Activated CD8-positive, alpha-beta memory T cell treated with anti-CD3 and anti-CD28 coated beads, Interleukin-2, amount 50 U/mL, for 1 hour (primary cell): ENCODE data around the gene F10.

Experiments
- DNase-seq: peaks from one replicate; pipeline ENCODE4 v3.0.0-alpha.2; 2020; ENCODE audit errors: extremely low read depth

The F10 gene

DNA sequence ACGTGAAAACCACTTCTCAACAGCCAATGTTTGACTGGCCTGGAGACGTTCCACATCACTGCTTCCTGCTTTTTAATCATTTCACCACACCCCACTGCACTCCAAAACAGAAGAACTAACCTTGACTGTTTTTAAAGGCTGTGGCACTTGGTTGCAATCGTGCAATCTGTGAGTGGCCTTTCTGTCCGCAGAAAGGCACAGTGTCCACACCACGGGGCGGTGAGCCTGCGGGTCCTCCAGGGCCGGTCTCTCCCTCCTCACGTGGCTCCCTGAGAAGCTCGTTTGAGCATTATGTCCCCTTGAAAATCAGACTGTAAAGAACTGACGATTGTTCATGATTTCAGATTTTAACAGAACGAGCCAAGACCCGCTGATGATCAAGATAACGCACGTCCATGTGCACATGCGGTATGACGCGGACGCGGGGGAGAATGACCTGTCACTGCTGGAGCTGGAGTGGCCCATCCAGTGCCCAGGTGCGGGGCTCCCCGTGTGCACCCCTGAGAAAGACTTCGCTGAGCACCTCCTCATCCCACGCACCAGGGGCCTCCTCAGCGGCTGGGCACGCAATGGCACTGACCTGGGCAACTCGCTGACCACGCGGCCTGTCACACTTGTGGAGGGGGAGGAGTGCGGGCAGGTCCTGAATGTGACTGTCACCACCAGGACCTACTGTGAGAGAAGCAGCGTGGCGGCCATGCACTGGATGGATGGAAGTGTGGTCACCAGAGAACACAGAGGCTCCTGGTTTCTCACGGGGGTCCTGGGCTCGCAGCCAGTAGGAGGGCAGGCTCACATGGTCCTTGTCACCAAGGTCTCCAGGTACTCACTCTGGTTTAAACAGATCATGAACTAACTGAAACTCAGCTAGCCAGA lies 48.9 kb downstream of the F10 start:
- DNase-seq, result no peak

DNA sequence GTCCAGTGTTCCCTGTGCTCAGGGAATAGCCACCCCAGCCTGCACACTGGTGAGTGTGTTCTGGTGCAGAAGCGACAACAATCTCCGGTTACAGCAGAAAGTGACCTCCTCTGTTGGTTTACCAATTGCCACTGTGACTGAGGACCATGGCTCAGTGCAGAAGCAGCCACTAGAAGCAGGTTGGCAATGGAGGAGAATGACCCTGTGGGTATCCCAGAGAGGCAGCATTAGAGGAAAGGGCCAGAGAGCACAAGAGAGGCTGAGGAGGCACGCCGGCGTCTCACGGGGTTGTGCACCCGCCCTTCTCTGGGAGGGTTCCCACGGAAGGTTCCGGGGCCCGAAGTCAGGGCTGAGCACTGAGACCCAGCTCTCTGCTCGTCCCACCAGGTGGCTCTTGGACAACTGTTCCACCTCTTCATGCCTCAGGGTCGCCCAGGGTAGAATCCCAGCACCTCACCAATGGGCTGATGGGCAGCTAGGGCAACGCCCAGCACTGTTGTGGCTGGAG lies 49.9 kb downstream of the F10 start:
- DNase-seq, result no peak

DNA sequence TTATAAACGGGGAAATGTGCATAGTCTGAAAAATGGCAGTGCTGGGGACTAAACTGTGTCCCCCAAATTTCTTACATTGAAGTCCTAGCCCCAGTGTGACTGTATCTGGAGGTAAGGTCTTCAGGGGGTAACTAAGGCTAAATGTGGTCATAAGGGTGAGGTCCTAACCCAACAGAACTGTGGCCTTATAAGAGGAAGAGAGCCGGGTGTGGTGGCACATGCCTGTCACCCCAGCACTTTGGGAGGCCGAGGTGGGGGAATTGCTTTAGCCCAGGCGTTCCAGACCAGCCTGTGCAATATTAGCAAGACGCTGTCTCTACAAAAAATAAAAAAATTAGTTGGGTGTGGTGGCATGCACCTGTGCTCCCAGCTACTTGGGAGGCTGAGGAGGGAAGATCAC lies 53.7 kb downstream of the F10 start:
- DNase-seq, result peak; percentile 42

DNA sequence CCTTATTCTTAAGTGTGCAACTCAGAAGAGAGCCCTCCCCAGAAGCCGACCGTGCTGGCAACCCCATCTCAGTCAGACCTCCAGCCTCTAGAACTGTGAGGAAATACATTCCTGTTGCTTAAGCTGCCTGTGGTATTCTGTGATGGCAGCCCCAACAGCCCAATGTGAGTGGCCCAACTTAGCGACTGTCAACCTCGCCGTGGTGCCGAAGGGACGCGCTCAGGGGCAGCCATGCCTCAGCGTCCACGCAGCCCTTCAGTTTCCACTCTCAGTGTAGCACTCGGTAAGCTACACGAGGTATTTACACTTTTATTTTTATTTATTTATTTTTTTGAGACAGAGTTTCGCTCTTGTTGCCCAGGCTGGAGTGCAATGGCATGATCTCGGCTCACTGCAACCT lies 54.2 kb downstream of the F10 start:
- no peak for DNase-seq

DNA sequence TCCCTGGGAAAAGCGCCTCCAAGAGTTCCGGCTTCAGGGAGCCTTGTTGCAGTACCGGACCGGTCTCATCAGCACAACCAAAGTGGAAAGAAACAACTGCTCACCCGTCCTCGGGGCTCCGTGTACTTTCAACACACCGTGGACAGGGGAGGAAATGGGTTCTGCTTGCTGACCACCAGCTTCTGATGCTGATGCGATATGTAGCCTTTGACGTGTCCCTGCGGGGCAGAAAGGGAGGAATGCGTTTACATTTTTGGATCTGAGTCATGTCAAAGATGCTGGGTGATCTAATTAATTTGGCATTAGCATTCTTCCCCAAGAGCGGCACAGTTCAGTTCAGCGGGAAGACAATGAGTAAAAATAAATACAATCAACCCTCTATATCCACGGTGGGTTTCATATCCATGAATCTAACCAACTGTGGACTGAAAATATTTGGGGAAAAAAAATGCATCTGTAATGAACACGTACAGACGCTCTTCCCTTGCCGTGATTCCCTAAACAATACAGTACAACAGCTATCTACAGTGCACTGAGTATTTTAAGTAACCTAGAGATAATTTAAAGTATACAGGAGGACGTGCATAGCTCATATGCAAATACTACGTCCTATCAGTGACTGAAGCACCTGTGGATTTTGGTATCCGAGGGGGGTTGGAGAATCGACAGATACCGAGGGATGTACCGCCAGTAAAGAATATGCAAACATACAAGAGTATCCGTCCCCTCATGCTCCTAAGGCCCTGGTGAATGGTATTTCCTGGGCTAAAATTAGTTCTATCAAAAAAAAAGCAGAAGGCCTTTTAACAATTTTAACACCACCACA lies 55.7 kb downstream of the F10 start:
- DNase-seq, result no peak

DNA sequence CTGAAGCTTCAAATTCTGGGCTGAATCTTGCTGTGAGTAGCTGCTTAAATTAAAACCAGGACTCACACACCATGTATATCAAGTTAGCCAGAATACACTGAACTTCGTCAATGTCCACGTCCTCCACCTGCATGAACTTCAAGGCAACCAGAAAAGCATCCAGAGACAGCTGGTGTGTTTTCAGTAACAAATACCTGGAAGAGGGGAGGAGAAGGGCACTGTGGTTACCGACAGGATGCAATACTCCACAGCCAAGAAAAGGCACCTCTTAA lies 56.2 kb downstream of the F10 start:
- DNase-seq, result no peak

DNA sequence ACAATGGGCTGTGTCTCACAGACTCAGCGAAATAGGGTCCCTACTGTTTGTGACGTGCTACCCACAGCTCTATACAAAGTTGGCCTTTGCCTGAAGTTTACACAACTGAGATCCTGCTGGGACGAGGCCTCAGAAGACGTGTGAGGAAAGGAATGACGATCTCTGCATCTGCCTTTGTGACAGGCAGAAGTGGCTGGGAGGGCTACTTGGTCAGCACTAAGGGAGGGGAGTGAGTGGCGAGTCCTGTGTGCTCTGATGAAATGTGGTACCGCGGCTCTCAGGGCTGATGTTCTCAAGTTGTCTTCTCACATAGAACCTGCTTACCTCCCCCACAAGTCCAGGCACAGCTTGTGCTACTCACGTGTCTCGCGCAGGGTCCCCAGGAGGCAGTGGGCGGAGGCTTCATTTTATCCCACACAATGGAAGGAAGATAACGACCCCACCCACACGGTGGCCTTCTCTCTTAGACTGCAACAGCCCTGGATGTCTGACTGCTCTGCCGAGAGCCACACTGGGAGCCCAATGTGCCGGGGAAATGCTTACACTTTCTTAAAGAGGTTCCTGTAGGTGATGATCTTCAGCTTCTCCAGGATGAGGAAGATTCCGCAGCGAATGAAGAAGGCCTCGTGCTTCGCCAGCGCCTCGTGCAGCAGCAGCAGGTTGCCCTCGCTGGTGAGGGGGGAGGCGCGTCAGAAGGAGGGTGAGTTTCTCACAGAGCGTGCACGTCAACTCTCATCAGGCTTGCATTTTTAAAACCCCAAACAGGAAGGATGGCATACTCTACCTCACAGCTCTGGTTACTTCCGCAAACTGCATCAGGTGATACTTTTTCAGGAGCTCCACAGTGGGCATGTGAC lies 57.0 kb downstream of the F10 start:
- no peak for DNase-seq

DNA sequence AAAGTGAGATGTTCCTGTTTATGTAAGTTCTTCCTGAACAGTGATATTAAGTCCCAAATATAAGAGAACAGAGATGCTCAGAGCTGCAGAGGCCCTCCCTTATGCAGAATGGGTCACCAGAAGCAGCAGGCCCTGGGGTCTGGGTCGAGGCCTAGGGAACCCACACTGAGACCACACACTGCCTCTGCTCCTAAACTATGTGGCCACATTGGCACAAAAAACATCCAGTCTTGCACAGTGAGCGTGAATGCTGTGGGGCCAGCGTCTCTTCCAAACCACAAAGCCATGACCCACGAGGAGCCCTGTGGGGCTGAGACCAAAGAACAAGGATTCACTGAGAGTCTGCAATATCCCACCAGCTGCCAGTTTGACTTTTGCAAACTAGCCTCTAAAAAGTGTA lies 59.4 kb downstream of the F10 start:
- no peak for DNase-seq

DNA sequence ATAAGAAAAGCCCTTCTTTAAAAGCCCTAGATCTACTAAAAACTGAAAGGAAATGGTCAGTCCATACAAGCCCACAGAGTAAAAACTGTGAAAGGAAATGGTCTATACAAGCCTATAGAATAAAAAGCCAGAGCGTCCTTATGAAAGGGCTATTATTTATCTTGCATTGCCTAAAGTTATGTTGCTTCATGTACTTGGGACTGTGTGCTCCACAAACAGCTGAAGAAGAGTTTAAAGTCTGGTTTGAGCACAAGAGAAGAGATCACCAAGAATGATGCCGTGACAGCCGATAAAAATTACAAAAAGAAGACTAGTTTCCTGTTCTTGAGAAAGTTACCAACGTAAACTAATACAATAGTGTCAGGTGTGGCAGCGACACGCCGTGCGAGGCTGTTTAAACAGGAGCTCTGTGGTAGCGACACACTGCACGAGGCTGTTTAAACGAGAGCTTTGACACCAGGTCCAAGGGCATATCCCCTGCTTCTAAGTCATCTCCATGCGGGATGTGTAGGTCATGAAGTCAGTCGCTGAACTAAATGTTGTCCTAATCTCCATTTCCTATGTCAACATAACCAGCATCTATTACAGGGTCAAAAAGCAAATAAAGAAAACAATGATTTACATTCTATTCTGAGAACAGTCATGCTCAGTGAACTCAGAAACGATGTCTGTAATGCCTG lies 61.0 kb downstream of the F10 start:
- no peak for DNase-seq

DNA sequence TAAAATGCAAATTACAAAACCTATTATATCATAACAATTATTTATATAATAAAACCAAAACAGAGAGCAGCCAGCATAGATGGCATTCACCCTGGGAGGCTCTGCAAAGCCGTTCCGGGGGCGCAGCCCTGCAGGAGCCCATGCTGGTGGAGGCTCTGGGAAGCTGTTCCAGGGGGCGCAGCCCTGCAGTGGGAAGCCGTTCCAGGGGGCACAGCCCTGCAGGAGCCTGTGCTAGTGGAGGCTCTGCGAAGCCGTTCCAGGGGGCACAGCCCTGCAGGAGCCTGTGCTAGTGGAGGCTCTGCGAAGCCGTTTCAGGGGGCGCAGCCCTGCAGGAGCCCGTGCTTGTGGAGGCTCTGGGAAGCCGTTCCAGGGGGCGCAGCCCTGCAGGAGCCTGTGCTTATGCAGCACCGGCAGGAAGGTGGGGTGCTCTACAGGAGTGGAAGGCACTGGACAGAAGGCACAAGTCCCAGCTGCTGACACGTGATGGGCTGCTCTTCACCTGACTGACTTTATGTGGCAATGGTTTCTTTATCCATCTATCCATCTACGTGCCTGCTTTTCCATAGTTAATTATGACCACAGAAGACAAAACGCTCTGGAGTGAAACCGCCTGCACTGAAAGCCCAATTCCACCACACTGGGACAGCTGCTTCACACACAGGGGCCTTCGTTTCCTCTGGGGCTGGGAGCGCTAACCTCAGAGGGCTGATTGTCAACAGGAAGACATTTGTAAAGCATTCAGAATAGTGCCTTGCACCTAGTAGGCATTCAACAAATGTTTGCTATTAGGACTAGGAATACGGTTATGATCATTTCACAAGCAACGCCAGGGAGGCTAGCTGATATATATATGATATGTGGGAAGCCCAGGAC lies 62.2 kb downstream of the F10 start:
- DNase-seq, result peak; percentile 17

DNA sequence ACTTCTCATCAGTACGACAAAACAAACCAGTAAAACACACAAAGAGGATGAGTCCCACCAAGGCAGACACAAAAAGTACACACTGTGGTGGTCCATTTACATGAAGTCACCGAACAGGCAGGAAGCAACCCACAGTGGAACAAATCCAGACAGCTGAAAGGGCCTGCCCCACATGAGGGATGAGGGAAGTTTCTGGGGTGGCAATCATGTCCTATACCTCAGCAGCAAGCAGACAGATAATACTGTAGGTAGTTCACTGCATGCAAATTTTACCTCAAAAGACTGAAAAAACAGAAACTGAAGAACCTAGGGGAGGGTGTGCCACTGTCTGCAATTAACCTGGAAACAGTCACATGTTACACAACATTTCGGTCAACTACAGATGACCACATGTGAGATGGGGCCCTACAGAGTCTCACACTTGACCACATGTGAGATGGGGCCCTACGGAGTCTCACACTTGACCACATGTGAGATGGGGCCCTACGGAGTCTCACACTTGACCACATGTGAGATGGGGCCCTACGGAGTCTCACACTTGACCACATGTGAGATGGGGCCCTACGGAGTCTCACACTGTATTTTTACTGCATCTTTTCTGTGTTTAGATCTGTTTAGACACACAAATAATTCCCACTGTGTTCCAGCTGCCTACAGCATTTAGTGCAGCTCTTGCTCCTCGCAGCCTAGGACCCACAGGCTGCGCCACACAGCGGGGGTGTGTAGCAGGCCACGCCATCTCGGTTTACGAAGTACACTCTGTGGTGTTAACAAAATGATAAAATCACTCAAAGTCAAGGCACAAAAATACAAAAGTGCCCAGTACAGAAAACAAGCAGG lies 63.7 kb downstream of the F10 start:
- DNase-seq, result no peak

DNA sequence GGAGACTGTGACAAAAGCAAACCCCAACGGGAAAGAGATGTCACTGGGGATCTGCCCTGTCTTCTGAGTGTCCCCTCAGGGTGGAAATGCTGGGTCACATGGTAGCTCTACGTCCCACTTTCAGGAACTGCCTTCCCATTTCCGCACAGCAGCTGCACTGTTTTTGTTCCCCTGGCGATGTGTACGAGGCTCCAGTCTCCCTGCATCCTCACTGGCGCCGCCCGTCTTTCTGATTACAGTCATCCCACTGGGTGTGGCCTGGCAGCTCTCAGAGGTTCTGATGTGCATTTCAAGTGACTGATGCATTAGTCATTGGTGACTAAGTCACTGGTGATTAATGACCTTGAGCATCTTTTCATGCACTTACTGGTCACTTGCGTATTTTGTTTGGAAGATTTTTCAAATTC lies 64.7 kb downstream of the F10 start:
- no peak for DNase-seq

DNA sequence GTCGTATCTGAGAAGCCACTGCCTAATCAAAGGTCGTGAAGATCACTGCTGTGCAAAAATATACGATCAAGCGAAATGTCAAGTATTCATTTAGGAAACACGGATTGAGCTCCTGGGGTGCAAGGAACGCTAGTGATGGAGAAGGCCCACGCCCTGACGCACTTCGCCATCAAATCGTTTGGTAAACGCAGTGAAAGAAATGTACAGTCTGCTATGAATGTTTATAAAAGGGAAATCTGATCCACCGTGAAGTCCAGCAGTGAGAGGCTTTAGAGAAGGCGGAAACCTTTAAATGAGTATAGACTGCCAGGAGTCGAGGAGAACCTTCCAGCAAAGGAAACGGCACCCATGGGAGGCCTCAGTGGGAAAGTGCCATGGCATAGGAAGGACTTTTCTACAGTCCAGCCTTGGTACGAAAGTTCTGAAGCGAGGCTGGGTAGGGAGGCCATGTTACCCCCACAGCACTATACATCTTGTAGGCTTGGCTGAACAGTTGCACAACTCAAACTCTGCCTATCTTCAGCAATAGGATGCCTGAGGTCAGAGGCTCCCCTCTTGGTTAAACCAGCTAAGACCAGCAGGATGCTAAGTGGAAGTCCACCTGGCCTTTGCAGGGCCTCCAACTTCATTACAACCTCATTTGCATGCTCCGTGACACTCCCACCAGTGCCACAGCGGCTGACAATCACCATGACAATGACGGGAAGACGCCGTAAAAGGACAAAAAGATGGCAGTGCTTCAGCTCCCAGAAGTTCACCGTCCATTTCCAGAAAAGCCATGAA lies 65.5 kb downstream of the F10 start:
- DNase-seq, result no peak

DNA sequence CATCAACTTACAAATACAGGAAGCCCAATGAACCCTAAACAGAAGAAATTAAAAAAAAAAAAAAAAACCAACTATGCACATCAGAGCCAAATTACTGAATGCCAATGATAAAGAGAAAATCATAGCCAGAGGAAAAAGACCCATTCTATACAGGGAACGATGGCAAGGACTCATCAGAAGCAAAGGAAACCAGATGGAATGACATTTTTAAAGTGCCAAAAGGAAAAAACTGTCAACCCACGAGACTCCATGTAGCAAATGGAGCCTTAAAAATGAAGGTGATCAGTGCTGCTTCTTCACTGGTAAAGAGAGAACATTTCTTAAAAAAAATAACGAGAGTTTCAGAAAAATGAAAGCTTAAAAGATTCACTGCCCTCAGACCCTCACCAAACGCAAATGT lies 67.6 kb downstream of the F10 start:
- no peak for DNase-seq

DNA sequence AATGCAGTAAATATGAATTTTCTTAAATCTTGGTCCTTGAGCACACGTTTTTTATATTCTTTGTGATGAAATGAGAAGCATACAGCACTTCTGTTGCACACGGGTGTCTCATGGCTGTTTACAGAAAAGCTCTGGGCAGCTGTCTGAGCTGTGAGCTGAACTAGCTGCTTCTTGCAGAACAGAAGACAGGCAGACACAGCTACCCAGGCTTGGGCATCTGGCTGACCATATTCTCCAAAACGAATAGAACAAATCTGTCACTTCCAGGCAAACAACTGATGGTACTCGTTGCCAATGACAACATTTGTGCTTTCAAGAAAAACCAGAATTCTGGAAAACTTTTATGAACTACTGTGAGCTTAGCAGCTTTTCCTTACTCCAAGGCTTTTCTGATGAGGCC lies 69.7 kb downstream of the F10 start:
- DNase-seq, result no peak

DNA sequence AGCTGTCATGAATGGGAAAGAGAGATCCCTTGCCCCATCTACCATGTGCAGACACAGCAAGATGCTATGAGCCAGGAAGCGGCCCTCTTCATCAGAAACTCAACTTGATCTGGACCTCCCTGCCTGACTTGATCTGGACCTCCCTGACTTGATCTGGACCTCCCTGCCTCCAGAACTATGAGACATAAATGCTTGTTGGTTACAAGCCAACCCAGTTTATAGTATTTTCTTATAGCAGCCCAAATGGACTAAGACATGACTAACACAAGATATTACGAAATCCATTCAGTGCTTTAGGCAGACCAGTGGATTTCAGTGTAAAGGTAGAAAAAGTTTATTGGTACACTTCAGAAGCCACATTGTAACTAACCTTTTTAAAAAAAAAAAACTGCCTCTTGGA lies 70.3 kb downstream of the F10 start:
- no peak for DNase-seq

DNA sequence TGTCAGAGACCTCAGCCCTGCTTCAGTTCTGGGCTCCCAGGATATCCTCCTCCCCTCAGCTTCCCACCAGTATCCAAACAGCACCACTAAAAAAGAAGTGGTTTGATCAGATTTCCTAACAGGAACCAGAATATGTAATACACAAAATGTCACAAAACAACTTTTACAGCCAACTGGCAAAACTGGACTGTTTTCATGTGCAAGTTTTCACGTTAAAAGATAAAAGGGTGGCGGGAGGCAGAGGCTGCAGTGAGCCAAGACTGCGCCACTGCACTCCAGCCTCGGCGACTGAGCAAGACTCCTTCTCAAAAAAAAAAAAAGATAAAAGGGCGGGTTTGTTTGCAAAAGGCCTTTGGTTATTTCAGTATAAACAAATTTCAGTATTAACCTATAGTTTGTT lies 72.8 kb downstream of the F10 start:
- DNase-seq, result no peak

DNA sequence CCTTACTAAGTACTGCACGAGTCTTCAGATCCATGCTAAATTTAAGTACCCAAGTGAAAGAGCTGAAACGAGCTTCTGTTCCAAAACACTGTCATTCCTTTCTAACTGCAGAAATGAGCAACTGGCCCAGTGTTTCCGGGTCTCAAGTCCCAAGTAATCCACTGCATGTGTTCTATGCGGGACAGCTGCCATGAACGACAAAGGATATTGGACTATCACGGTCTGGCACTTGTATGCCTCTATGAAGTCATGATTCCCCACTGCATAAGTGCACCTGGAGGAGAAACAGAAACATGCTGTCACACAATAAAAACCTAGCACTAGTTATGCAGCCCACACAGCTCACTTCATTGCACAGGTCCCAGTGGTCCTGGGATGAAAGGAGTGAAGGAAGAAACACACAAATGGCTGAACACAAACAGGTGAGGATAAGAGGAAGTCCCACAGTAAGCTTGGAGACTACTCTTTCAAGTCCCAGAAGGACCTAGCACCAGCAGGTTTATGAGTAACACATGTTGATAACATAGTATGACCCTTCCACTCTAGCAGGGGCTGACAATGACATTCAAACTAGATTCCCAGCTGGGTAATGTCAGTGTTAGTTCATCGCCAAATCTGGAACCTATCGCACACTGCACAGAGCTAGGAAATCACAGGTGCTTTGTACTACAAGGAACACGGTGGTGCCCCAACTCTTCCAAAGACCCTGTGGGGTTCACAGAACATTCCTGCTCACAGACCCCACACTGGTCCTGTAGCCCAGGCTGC lies 74.6 kb downstream of the F10 start:
- no peak for DNase-seq
